Stimulated activated CD4-positive, alpha-beta T cell treated with anti-CD3 and anti-CD28 coated beads, Interleukin-1b, Interleukin-23, amount 100 ng/mL, for 4 hours (primary cell): ENCODE results near the gene CNOT1.

Source experiments
- DNase-seq, 2 donors: peaks; one replicate each; pipeline ENCODE4 v3.0.0-alpha.2; 2020; ENCODE audit warnings: low read depth in 2 of 2

CNOT1 gene

GRCh38 chr16:58516768-58517107 lies 112.9 kb downstream of the CNOT1 start:
- DNase-seq = no peak

- DNase-seq = peak; percentile 18 to 49
Observed at GRCh38 chr16:58515871-58516767, 113.5 kb downstream of the CNOT1 start.

GRCh38 chr16:58515125-58515870 lies 114.3 kb downstream of the CNOT1 start, which contains the start of gene SETD6:
TSS of gene SETD6 (plus strand) at chr16:58515517. CDS start at chr16:58515538, 21 bp downstream.
- peak; percentile 46 to 77 for DNase-seq

- no peak for DNase-seq
Observed at GRCh38 chr16:58513874-58514273, 115.8 kb downstream of the CNOT1 start.

GRCh38 chr16:58511933-58512815 lies 117.5 kb downstream of the CNOT1 start:
- peak; percentile 87 for DNase-seq

GRCh38 chr16:58510776-58511628 lies 118.6 kb downstream of the CNOT1 start:
- DNase-seq = no peak

- no peak for DNase-seq
Observed at GRCh38 chr16:58510097-58510775, 119.4 kb downstream of the CNOT1 start.

- DNase-seq = no peak
Observed at GRCh38 chr16:58509256-58510096, 120.2 kb downstream of the CNOT1 start.

GRCh38 chr16:58508671-58509251 lies 120.9 kb downstream of the CNOT1 start:
- DNase-seq = no peak

- no peak for DNase-seq
Observed at GRCh38 chr16:58507963-58508670, 121.5 kb downstream of the CNOT1 start.

- DNase-seq = no peak
Observed at GRCh38 chr16:58507195-58507962, 122.2 kb downstream of the CNOT1 start.

GRCh38 chr16:58506241-58507194 lies 123.1 kb downstream of the CNOT1 start:
- no peak for DNase-seq

GRCh38 chr16:58503863-58504688 lies 125.5 kb downstream of the CNOT1 start:
- DNase-seq = no peak

- DNase-seq = no peak
Observed at GRCh38 chr16:58503166-58503862, 126.3 kb downstream of the CNOT1 start.
